LNCaP clone FGC (cell line): Measurements from ENCODE around the gene ATG101.

Experiments used
- DNase-seq: peaks from one replicate; pipeline ENCODE4 v3.0.0-alpha.2; 2011; ENCODE audit warnings: low read depth
- H3K4me3 ChIP-seq: 2 replicates; pipeline ENCODE4 v1.5.1; 2011; ENCODE audit warnings: mild to moderate bottlenecking, low read depth, low read length, control low read depth
- CTCF ChIP-seq: IDR thresholded peaks from 2 replicates; pipeline ENCODE4 v1.5.1; 2012; ENCODE audit warnings: mild to moderate bottlenecking; ENCODE audit not compliant: control insufficient read depth, insufficient read depth; ENCODE audit errors: extremely low read depth

Gene ATG101

GRCh38 chr12:52082669-52082987, 12.8 kb downstream of the ATG101 start:
- no peak for DNase-seq
- no peak overlapping the region for H3K4me3 ChIP-seq
- no peak for TF ChIP-seq CTCF

- no peak overlapping the region for H3K4me3 ChIP-seq
- peak; percentile 94 for TF ChIP-seq CTCF
- no peak for DNase-seq
These were observed 13.3 kb downstream of the ATG101 start for GRCh38 chr12:52082988-52083637.

GRCh38 chr12:52083638-52083996, 13.8 kb downstream of the ATG101 start:
- no peak for DNase-seq
- no peak overlapping the region for H3K4me3 ChIP-seq
- no peak for TF ChIP-seq CTCF

GRCh38 chr12:52084491-52085231, 14.9 kb downstream of the ATG101 start:
- TF ChIP-seq CTCF, result no peak
- DNase-seq, result no peak
- no peak overlapping the region for H3K4me3 ChIP-seq

- TF ChIP-seq CTCF, result no peak
- no peak overlapping the region for H3K4me3 ChIP-seq
- no peak for DNase-seq
These were observed 16.0 kb downstream of the ATG101 start for GRCh38 chr12:52085682-52086180.

GRCh38 chr12:52086366-52086765, 16.6 kb downstream of the ATG101 start:
- H3K4me3 ChIP-seq, result no peak overlapping the region
- peak; percentile 70 for DNase-seq
- no peak for TF ChIP-seq CTCF
